GM21367 (cell line): ENCODE measurements around the gene TUB.

ENCODE experiments used
- ATAC-seq: cut with Tn5 transposase; IDR thresholded peaks from one replicate; pipeline ENCODE4 v1.9.1; 2021; ENCODE audit not compliant: unreplicated experiment

The TUB gene

GRCh38 chr11:8080674-8081590 lies at the start of gene TUB:
Gene TUB, plus strand, starts transcription at chr11:8081211. Its CDS starts 300 bp downstream, at chr11:8081511.
- no peak for ATAC-seq

GRCh38 chr11:8031248-8032115 lies 49.5 kb upstream of the TUB start:
- ATAC-seq, result no peak

- ATAC-seq, result no peak
These were observed 48.9 kb upstream of the TUB start for GRCh38 chr11:8032122-8032521.

- no peak for ATAC-seq
These were observed 48.3 kb upstream of the TUB start for GRCh38 chr11:8032576-8033304.

GRCh38 chr11:8033305-8034105 lies 47.5 kb upstream of the TUB start:
- ATAC-seq, result no peak

- no peak for ATAC-seq
These were observed 46.9 kb upstream of the TUB start for GRCh38 chr11:8034106-8034585.

- no peak for ATAC-seq
These were observed 46.3 kb upstream of the TUB start for GRCh38 chr11:8034604-8035190.

- ATAC-seq, result no peak
These were observed 45.7 kb upstream of the TUB start for GRCh38 chr11:8035200-8035855.

- ATAC-seq, result no peak
These were observed 44.8 kb upstream of the TUB start for GRCh38 chr11:8036002-8036802.

- ATAC-seq, result no peak
These were observed 44.0 kb upstream of the TUB start for GRCh38 chr11:8036986-8037385.

GRCh38 chr11:8038393-8038792 lies 42.6 kb upstream of the TUB start:
- ATAC-seq, result no peak

- ATAC-seq, result no peak
These were observed 42.0 kb upstream of the TUB start for GRCh38 chr11:8038811-8039529.

- ATAC-seq, result no peak
These were observed 41.3 kb upstream of the TUB start for GRCh38 chr11:8039530-8040260.

GRCh38 chr11:8040261-8040920 lies 40.6 kb upstream of the TUB start:
- ATAC-seq, result no peak

- ATAC-seq, result no peak
These were observed 40.1 kb upstream of the TUB start for GRCh38 chr11:8040921-8041285.

- no peak for ATAC-seq
These were observed 39.4 kb upstream of the TUB start for GRCh38 chr11:8041576-8041975.

GRCh38 chr11:8043756-8044155 lies 37.3 kb upstream of the TUB start:
- ATAC-seq, result no peak
